Measurements from ENCODE around the gene RHOBTB1. TPM values are rescaled to one million over a fixed set of nuclear protein-coding genes. Genes with fewer than 3 reads are reported as not detected.
A peak's percentile ranks its signal among the peaks of the same experiment; 100 is the strongest.

The RHOBTB1 gene
- total RNA-seq, 1 donor from 2014 or later, result 11.0 TPM

DNA sequence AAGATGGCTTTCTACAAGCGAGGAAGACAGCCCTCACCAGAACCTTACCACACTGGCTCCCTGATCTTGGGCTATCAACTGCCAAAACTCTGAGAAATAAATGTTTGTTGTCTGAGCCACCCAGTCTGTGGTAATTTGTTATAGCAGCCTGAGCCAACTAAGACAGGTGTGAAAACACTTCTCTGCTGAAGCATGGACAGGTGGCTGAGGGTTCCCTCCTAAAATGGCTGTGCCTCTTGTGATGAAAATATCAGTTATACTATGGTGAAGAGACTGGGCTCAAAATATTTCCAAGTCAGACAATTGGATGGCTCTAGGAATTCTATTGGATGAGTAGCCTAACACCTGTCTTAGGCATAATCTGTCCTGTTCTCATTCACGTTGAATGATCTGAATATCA lies 87.6 kb downstream of the RHOBTB1 start:
- TF ChIP-seq, protein P1, sequence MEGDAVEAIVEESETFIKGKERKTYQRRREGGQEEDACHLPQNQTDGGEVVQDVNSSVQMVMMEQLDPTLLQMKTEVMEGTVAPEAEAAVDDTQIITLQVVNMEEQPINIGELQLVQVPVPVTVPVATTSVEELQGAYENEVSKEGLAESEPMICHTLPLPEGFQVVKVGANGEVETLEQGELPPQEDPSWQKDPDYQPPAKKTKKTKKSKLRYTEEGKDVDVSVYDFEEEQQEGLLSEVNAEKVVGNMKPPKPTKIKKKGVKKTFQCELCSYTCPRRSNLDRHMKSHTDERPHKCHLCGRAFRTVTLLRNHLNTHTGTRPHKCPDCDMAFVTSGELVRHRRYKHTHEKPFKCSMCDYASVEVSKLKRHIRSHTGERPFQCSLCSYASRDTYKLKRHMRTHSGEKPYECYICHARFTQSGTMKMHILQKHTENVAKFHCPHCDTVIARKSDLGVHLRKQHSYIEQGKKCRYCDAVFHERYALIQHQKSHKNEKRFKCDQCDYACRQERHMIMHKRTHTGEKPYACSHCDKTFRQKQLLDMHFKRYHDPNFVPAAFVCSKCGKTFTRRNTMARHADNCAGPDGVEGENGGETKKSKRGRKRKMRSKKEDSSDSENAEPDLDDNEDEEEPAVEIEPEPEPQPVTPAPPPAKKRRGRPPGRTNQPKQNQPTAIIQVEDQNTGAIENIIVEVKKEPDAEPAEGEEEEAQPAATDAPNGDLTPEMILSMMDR (IDR thresholded peaks at IDR 0.05), result no peak
- no peak for TF ChIP-seq POLR2A (IDR thresholded peaks at IDR 0.05)
- TF ChIP-seq POLR2AphosphoS5 (IDR thresholded peaks at IDR 0.05; ENCODE audit: insufficient read depth in 1 of 2, low read depth in 1 of 2), result no peak
- no peak overlapping the region for H3K27ac ChIP-seq
- no peaks in the 10 kb centered on the region for H3K4me1 ChIP-seq
- no peaks in the 10 kb centered on the region for H3K27me3 ChIP-seq
- DNase-seq (ENCODE audit: extremely low spot score in 2 of 2), result no peak
- H3K9me3 ChIP-seq, result no peaks in the 10 kb centered on the region
- no peaks in the 10 kb centered on the region for H3K36me3 ChIP-seq
- H3K4me3 ChIP-seq, result no peak overlapping the region
- intact Hi-C loops (cut with DNase I), result no loop called here

DNA sequence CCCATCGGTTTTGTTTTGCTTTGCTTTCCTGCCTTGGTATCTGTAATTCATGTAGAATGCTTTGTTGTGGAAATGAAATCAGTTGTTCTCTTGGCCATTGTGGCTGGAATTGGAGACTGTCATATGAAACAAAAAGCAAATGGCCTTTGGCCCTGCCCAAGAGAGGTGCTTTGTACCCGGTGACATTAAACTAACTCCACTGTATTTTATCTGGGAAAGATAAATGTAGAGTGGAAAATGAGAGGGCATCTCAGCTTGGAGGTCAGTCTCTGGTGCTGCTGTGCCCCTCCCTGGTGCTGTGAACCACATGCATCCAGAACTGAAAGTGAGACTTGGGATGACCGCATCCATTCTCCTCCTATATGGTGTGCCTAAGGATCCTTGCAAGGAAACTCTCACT lies 90.3 kb downstream of the RHOBTB1 start:
- TF ChIP-seq POLR2AphosphoS5 (IDR thresholded peaks at IDR 0.05; ENCODE audit: insufficient read depth in 1 of 2, low read depth in 1 of 2) (no peak), POLR2A (IDR thresholded peaks at IDR 0.05) (no peak)
- TF ChIP-seq, protein P1 (IDR thresholded peaks at IDR 0.05), result no peak
- no peak for DNase-seq (ENCODE audit: extremely low spot score in 2 of 2)
- intact Hi-C loops (cut with DNase I), result no loop called here
- H3K27me3 ChIP-seq, result no peaks in the 10 kb centered on the region
- H3K27ac ChIP-seq, result no peak overlapping the region
- H3K9me3 ChIP-seq, result no peaks in the 10 kb centered on the region
- no peaks in the 10 kb centered on the region for H3K36me3 ChIP-seq
- H3K4me1 ChIP-seq, result peaks cover 4% of the 10 kb centered on the region
- H3K4me3 ChIP-seq, result no peak overlapping the region

DNA sequence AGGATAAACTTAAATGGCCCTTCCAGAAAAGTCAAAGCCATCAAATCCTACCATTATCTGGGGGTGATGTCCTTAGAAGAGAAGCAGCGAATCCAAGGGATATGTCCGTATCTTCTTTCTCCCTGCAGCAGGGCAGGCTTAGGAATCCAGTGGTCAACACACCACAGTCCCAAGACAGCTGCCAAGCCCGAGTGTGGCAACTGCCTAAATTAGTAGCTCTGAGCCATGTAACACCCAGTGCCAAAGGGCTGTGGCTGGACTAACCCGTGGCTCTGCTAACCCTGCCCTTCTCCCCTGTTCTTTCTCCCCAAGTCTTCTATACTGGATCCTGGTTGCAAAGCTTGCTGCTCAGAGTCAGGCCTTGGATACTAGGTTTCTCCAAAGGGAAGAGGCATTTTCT lies 90.9 kb downstream of the RHOBTB1 start:
- H3K27ac ChIP-seq, result no peak overlapping the region
- H3K27me3 ChIP-seq, result no peaks in the 10 kb centered on the region
- no peaks in the 10 kb centered on the region for H3K9me3 ChIP-seq
- H3K36me3 ChIP-seq, result no peaks in the 10 kb centered on the region
- no peak overlapping the region for H3K4me3 ChIP-seq
- intact Hi-C loops (cut with DNase I), result no loop called here
- DNase-seq (ENCODE audit: extremely low spot score in 2 of 2), result no peak
- peaks cover 10% of the 10 kb centered on the region for H3K4me1 ChIP-seq
- no peak for TF ChIP-seq POLR2AphosphoS5 (IDR thresholded peaks at IDR 0.05; ENCODE audit: insufficient read depth in 1 of 2, low read depth in 1 of 2)
- TF ChIP-seq POLR2A (IDR thresholded peaks at IDR 0.05), result no peak
- TF ChIP-seq, protein P1 (IDR thresholded peaks at IDR 0.05), result no peak

DNA sequence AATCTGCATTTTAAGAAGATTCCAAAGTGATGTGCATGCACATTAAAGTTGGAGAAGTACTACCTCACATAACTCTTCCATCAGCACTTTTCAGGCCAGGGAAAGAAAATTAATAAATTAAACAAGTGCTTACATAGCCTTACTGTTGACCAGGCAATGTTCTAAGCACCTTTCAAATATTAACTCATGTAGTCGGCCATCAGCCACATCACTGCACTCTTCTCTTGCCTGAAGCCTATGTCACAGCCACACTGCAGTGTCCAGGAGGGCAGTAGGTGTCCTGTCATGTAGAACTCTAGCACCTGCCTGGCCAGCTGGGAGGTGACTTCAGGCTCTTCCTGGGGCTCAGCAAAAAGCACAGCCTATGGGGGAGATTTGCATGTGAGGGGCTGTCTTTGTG lies 94.2 kb downstream of the RHOBTB1 start:
- H3K4me1 ChIP-seq, result peaks cover 19% of the 10 kb centered on the region
- no peak for DNase-seq (ENCODE audit: extremely low spot score in 2 of 2)
- no peak overlapping the region for H3K4me3 ChIP-seq
- H3K36me3 ChIP-seq, result no peaks in the 10 kb centered on the region
- no peaks in the 10 kb centered on the region for H3K9me3 ChIP-seq
- TF ChIP-seq POLR2AphosphoS5 (IDR thresholded peaks at IDR 0.05; ENCODE audit: insufficient read depth in 1 of 2, low read depth in 1 of 2) (no peak), POLR2A (IDR thresholded peaks at IDR 0.05) (no peak)
- TF ChIP-seq, protein P1 (IDR thresholded peaks at IDR 0.05), result no peak
- intact Hi-C loops (cut with DNase I), result no loop called here
- no peaks in the 10 kb centered on the region for H3K27me3 ChIP-seq
- peak overlapping the region; percentile 74 for H3K27ac ChIP-seq

DNA sequence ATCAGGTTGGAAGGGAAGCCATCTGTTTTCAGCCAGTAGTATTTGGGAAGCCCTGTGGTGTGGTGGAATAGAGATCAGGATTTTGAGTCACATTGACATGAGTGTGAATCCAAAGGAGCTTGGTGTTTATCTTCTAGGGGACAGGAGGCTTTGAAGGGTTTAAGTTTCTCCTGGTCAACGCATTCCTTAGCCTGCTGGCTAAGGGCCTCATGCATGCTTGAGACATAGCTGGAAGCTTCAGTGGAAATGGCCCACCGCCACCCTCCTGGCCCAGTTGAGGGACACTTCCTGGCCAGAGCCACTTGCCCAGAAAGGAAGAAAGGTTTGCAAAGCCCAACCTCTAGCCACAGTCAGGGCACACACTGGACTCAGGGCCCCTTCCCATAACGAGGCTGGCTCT lies 94.8 kb downstream of the RHOBTB1 start:
- H3K4me1 ChIP-seq, result peaks cover 19% of the 10 kb centered on the region
- TF ChIP-seq POLR2A (IDR thresholded peaks at IDR 0.05) (no peak), POLR2AphosphoS5 (IDR thresholded peaks at IDR 0.05; ENCODE audit: insufficient read depth in 1 of 2, low read depth in 1 of 2) (no peak)
- TF ChIP-seq, protein P1 (IDR thresholded peaks at IDR 0.05), result no peak
- H3K27me3 ChIP-seq, result no peaks in the 10 kb centered on the region
- no peak for DNase-seq (ENCODE audit: extremely low spot score in 2 of 2)
- peak overlapping the region; percentile 74 for H3K27ac ChIP-seq
- H3K36me3 ChIP-seq, result no peaks in the 10 kb centered on the region
- H3K4me3 ChIP-seq, result no peak overlapping the region
- intact Hi-C loops (cut with DNase I), result no loop called here
- no peaks in the 10 kb centered on the region for H3K9me3 ChIP-seq
